ENCODE measurements around the gene CACNA2D3.

Gene CACNA2D3

GRCh38 chr3:54827056-54827687, 704.8 kb downstream of the CACNA2D3 start:
- no peak for DNase-seq

GRCh38 chr3:54827776-54828175, 705.4 kb downstream of the CACNA2D3 start:
- DNase-seq, result no peak

- DNase-seq, result no peak
Measured at GRCh38 chr3:54830658-54831057, 708.3 kb downstream of the CACNA2D3 start.

GRCh38 chr3:54831112-54831511, 708.8 kb downstream of the CACNA2D3 start:
- peak; percentile 53 for DNase-seq

- no peak for DNase-seq
Measured at GRCh38 chr3:54832876-54833275, 710.5 kb downstream of the CACNA2D3 start.

- no peak for DNase-seq
Measured at GRCh38 chr3:54835701-54836100, 713.3 kb downstream of the CACNA2D3 start.

- DNase-seq, result no peak
Measured at GRCh38 chr3:54836871-54837270, 714.5 kb downstream of the CACNA2D3 start.

GRCh38 chr3:54837964-54838363, 715.6 kb downstream of the CACNA2D3 start:
- no peak for DNase-seq

- DNase-seq, result no peak
Measured at GRCh38 chr3:54841471-54841870, 719.1 kb downstream of the CACNA2D3 start.

GRCh38 chr3:54843352-54843751, 721.0 kb downstream of the CACNA2D3 start:
- DNase-seq, result no peak

GRCh38 chr3:54844211-54844610, 721.9 kb downstream of the CACNA2D3 start:
- no peak for DNase-seq

- no peak for DNase-seq
Measured at GRCh38 chr3:54845011-54845410, 722.7 kb downstream of the CACNA2D3 start.

GRCh38 chr3:54845551-54845950, 723.2 kb downstream of the CACNA2D3 start:
- no peak for DNase-seq

- DNase-seq, result no peak
Measured at GRCh38 chr3:54846119-54846518, 723.8 kb downstream of the CACNA2D3 start.

- no peak for DNase-seq
Measured at GRCh38 chr3:54847361-54847760, 725.0 kb downstream of the CACNA2D3 start.

GRCh38 chr3:54849360-54849759, 727.0 kb downstream of the CACNA2D3 start:
- no peak for DNase-seq

- no peak for DNase-seq
Measured at GRCh38 chr3:54850484-54851018, 728.2 kb downstream of the CACNA2D3 start.

- peak; percentile 86 for DNase-seq
Measured at GRCh38 chr3:54853573-54854404, 731.4 kb downstream of the CACNA2D3 start.

- DNase-seq, result no peak
Measured at GRCh38 chr3:54856271-54856670, 733.9 kb downstream of the CACNA2D3 start.

- no peak for DNase-seq
Measured at GRCh38 chr3:54857343-54857742, 735.0 kb downstream of the CACNA2D3 start.

- no peak for DNase-seq
Measured at GRCh38 chr3:54858093-54858785, 735.9 kb downstream of the CACNA2D3 start.

- DNase-seq, result no peak
Measured at GRCh38 chr3:54859184-54859583, 736.8 kb downstream of the CACNA2D3 start.

GRCh38 chr3:54861248-54862067, 739.1 kb downstream of the CACNA2D3 start:
- DNase-seq, result no peak
